Endothelial cell of hepatic sinusoid (primary cell): ENCODE measurements around the gene SEMA3E.
"Not testable (repeated sequence)": the region's sequence is repeated elsewhere in the genome, so short reads cannot be mapped to it uniquely, and the experiment has no call there.

Source experiments
- in situ Hi-C: cut with HindIII; loops from 2 replicates; pipeline ENCODE4 v1.10.0; 2017; ENCODE audit warnings: low sequenced_read_pairs

The SEMA3E gene

DNA sequence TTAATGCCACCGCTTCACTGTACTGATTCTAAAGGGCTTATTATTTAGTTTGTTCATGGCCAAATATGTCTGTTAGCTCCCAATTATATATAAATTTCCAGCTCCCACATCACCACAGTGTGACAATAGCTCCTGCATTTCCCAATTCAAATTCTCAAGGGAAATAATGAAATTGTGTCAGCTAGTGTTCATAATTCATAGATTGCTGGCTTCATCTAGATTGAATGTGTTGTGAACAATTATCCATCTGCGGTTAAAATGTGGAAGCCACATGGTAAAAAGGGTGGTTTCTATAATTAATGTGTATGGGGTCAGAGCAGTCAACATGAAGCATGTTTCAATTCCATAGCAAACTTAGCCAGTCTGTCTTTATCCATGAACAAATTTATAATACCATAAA lies 154.3 kb downstream of the SEMA3E start:
- in situ Hi-C loops: no loop called here

DNA sequence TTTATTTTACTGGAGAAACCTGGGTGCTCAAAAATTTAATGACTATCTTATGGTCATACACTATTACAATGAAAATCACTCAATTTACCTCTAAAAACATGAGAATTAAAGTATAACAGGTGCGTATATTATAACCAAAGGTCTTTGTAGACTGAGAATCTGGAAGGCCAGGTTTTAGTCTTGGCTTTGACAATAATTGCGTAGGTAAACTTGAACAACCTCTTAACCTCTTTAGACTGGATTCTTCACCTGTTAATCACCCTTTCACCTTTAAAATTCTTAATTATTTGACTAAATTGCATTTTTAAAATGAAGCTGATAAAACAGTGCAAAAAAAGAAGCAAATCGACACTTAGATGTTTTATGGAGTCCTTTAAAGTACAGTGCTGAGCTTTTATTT lies 156.1 kb downstream of the SEMA3E start:
- in situ Hi-C loops: no loop called here

DNA sequence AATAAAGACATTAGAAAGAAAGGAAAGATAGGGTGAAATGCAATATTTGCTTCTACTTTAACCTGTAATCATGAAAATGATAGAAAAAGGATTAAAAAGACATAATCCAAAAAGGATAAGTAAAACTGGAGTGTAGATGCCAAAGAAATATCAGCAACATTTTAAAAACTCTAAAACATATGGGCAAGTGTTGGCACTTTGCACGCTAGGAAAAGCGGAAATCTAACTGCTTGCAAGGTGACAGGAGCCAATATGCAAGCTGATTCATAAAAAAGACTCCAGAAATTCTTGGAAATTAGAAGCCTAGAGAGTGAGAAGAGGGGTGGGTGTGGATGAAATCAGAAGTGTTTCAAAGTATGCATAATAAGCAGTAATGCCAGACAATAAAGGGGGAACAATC lies 161.1 kb downstream of the SEMA3E start:
- in situ Hi-C loops: no loop called here

DNA sequence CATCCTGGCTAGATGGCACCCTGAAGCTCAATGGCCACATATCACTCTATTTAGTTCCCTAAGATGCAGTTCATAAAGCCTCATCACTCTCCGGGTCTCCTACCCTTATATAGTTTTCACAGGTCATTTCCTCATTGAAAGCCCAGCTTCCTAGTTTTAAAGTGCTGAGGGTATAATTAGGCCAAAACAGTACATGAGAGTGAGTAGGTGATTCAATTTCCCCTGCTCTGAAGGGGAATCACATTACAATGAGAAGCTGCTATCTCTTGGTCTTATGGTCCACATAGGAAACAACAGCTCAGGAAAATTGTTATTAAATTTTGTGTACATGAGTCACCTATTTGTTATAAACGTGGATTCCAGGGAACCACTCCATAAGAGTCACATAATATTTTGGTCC lies 162.0 kb downstream of the SEMA3E start:
- in situ Hi-C loops: no loop called here

DNA sequence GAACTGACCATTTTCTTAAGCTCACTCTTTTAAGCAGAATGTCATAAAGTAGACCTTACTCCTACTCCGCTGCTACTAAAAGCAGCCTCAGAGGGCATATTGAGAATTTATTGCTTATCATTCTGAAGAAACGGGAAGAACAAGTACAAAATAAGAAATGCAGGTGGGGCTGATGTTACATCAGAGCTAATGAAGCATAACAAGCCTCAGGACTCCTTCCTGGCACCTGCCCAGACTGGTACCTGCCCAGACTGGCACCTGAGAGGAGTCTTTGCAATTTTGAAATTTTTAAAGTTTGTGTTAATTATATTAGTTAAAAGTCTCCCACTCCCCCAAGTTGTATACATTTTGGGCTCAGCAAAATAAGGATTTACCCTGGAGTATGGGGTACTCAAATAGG lies 162.4 kb downstream of the SEMA3E start:
- in situ Hi-C loops: no loop called here

DNA sequence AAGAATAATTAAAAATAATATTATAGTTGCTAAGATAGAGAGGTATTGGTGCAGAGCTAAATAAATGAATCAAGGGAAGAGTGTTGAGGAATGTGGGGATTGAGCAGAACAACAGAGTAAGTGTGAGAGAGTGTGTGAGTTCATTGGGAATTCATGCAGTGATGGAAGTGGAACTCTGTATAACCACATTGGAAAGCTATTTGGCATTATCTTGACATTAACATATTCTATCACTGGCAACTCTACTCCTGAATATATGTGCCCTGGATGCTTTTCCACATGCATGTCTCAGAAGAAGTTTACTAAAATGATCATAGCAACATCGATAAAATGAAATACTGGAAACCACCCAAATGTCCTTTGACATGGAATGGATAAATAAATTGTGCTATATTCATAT lies 164.1 kb downstream of the SEMA3E start:
- in situ Hi-C loops: no loop called here

DNA sequence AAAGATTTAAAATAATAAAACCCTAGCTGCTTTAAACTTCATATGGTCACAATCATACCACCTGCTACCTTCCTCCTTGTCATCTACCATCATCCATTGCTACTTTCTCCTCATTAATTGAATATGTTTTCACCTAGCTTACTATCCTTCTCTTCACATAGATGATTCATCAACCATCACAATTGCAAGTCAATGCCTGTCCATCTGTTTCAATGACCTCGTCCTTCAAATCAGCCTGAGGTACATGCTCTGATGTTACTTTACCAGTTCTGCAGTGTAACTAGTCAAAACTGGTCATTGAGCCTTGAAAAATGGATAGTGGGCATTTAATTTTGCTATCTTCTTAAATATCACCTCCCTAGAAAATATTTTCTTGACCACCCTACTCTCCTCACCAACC lies 164.7 kb downstream of the SEMA3E start:
- in situ Hi-C loops: no loop called here

DNA sequence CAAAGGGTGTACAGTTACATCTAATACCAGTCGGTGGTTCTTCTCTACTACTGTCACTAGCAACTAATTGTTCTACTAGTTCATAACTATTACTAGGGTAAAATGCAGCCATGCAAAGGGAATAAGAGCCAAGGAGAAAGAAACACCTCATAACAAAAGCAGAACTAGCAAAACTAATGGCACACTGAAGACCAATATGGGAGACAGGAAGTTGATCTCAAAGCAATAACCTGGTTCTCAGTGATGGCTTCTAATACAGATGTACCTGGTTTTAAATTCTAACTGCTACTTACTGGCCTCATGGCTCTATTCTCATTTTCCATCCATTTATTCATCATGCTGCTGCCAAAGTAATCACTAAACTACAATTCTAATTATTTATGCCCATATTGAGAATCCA lies 170.3 kb downstream of the SEMA3E start:
- in situ Hi-C loops: no loop called here

DNA sequence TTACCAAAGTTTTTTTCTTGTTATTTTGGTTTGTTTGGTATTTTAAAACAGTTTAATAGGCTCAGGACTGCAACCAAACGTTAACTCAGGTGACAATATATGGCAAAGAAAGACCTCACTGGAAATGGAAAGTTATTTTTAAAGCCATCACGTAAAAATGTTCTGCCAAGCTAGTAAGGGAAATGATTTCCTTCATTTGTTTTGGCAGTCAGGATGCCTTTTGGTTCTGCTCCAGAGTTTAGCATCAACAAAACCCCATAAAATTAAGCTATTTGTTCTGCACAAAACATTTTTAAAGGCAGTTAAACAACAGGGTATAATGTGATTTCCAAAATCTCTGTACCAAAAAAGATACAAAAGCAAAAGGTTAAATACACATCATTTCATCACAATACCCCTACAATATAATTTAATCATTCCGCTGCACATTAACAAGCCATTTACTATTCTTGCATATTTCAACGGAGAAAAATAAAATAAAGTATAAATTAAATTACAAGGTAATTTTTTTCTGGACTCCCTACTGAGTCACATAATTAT lies 172.4 kb downstream of the SEMA3E start:
- in situ Hi-C loops: no loop called here

DNA sequence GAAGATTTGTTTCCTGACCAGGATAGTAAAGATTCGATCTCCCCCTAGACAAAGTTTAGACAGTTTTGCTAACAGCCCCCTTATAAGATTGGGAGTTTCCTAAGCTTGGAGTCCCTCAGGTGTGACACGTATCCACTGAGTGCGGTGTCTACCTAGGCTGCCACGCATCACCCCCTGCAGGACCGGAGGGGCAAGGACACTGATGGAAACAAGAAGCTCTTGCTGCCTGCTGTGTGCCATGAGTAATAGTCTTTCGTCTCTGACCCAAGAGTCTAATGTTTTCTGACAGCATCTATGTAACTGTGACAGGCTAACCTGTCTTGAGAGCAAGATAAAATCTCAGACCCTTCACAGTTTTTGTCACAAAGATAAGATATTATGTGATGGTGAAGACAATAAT lies 173.5 kb downstream of the SEMA3E start:
- in situ Hi-C loops: no loop called here

DNA sequence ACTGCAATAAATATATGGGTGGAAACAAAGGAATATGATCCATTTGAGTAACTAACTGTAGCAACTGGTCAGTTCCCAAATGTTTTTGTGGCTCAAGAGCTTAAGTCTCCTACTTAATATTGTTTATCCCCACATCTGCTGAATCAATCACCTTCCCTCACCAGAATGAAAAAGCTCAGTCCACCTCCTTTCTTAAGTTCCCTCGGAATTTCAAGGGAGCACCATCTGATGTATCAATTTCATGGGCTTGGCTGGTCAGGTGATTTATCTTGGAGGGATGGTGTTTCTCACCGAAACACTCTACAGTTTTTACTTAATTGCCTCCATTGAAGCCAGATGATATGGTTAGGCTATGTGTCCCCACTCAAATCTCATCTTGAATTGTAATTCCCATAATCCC lies 176.6 kb downstream of the SEMA3E start:
- in situ Hi-C loops: no loop called here

DNA sequence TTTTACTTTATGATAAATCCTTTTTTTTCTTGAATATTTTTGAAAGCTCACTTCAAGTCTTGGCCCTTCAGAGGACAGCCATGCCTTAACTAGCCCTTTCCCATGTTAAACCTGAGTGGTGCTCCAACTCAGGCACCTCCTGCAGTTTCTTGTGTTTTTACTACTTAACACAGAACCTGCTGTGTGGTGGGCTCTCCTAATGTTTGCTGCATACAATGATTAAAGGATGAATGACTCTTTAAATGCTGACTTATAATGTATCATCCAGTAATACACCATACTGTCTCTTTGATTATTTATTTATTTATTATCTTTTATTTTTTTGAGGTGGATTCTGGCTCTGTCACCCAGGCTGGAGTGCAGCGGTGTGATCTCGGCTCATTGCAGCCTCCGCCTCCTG lies 179.4 kb downstream of the SEMA3E start:
- in situ Hi-C loops: no loop called here

DNA sequence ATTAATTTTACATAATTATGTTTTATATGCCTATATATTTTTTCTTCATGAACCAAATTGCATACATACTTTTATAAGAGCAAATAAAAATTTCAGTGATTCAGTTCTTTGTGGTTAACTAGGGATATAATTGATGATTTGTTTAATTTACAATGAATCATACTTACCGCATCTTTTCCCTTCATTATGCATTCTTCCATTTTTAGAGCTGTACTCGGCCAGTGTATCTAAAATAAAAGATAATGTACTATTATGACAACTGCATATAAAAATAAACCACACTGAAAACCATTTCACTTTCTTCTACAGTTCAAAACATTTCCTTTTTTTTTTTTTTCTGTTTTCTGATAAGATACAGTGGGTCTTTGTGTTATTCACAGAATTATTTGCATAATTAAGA lies 179.9 kb downstream of the SEMA3E start:
- in situ Hi-C loops: no loop called here

DNA sequence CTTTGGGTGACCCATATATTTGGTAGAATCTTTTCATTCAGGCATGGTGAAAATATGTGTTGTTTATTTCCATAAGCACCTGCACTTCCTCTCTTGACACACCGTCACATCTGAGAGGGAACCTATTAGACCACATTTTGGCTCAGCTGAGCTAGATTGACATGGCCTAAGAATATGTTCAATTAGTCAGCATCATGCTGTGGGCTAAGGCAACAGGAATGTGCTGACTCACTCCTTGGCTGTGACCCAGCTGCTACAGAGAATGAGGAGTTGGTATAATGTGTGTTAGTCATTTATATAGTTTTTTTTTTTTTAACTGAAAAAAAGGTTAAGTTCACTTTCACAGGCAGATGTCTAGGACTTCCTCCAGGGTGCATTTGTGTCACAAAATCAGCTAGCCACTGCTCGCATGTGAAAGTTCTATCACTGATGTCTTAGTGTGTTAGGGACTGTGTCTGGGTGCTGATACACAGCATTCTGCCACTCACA lies 180.6 kb downstream of the SEMA3E start:
- in situ Hi-C loops: no loop called here

DNA sequence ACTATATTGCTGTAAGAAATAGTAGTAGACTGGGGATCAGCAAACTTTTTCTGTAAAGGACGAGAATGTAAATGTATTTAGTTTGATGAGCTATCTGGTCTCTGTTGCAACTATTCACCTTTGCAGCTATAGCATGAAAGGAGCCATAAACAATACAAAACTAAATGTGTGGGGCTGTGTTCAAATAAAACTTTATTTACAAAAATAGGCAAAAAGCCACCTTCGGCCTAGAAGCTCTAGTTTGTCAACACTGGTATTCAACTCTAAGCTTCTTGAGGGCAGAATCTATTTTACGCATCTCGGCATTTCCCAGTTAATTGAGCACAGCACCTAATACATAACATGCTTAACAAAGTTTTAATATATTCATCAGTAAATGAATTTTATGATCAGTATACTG lies 181.4 kb downstream of the SEMA3E start:
- in situ Hi-C loops: no loop called here

DNA sequence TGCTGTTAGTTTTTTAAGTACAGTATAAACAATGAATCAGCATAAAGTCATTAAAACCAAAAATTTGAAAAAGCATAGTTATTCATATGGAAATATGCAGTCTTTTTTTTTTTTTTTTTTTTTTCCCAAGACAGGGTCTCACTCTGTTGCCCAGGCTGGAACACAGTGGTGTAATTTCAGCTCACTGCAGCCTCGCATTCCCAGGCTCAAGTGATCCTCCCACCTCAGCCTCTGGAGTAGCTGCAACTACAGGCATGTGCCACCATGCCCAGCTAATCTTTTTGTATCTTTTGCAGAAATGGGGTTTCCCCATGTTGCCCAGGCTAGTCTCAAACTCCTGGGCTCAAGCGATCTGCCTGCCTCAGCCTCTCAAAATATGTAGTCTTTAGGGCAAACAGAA lies 182.0 kb downstream of the SEMA3E start:
- in situ Hi-C loops: no loop called here

DNA sequence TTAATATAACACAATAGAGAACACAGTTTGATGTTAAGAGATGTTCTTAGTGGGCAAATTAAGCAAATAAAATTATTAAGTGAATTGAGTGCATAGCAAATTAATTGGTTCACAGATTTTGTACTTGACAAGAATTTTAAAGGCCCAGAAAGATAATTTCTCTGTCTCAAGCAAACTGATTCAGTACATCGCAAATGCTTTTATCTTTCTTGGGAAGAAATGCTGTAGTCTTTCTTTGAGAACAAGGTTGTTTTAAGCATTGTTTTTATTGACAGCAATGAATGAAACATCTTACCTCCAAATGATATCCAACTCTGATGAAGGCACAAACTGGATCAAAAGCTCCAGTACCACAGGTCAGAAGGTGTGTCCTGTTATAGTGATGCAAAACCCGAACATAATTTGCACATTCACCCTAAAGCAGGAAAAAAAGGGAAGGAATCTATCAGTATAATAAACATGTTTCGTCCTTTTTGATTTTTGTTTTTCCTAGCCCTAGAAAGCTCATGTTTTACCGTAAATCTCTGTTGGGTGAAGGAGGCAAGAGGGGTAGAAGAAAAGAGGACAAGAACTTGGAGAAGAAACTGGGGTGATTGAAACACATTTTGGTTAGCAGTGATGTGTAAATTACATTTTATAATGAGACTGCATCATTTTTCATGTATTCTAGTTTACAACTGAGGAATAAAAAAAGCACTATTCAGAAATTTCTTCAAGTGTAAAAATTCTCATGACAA lies 182.6 kb downstream of the SEMA3E start:
- in situ Hi-C loops: no loop called here

DNA sequence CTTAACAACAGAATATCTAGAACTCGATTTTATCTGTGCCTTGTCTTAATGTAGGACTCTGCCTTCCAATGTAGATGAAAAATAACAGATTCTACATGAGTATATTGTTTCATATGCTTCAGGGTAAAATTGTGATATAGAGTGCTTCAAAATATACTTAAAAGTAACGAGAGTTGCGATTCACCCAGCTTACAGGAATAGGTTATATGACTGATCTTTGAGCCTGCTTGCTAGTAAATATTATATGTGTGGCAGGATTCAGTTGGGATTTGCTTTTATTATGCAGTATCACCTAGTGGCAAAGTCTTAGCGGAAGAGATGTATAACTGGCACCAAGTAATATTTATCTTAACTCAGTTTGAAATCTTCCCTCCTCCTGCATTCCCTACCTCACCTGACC lies 183.3 kb downstream of the SEMA3E start:
- in situ Hi-C loops: no loop called here

DNA sequence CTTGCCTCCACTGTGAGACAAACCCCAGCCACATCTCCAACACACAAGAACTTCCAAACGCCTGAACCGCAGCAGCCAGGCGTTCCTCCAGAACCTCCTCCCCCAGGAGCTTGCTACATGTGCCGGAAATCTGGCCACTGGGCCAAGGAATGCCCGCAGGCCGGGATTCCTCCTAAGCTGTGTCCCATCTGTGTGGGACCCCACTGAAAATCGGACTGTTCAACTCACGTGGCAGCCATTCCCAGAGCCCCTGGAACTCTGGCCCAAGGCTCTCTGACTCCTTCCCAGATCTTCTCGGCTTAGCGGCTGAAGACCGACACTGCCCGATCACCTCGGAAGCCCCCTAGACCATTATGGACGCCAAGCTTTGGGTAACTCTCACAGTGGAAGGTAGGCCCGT lies 187.1 kb downstream of the SEMA3E start:
- in situ Hi-C loops: not testable (repeated sequence)

DNA sequence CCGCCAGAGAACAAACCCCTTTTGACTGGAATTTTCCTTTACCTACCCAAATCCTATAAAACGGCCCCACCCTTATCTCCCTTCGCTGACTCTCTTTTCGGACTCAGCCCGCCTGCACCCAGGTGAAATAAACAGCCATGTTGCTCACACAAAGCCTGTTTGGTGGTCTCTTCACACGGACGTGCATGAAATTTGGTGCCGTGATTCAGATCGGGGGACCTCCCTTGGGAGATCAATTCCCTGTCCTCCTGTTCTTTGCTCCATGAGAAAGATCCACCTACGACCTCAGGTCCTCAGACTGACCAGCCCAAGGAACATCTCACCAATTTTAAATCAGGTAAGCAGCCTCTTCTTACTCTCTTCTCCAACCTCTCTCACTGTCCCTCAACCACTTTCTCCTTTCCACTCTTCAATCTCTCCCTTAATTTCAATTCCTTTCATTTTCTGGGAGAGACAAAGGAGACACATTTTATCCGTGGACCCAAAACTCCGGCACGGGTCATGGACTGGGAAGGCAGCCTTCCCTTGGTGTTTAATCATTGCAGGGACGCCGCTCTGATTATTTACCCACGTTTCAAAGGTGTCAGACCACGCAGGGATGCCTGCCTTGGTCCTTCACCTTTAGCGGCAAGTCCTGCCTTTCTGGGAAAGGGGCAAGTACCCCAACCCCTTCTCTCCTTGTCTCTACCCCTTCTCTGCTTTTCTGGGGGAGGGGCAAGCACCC lies 188.8 kb downstream of the SEMA3E start:
- in situ Hi-C loops: not testable (repeated sequence)

DNA sequence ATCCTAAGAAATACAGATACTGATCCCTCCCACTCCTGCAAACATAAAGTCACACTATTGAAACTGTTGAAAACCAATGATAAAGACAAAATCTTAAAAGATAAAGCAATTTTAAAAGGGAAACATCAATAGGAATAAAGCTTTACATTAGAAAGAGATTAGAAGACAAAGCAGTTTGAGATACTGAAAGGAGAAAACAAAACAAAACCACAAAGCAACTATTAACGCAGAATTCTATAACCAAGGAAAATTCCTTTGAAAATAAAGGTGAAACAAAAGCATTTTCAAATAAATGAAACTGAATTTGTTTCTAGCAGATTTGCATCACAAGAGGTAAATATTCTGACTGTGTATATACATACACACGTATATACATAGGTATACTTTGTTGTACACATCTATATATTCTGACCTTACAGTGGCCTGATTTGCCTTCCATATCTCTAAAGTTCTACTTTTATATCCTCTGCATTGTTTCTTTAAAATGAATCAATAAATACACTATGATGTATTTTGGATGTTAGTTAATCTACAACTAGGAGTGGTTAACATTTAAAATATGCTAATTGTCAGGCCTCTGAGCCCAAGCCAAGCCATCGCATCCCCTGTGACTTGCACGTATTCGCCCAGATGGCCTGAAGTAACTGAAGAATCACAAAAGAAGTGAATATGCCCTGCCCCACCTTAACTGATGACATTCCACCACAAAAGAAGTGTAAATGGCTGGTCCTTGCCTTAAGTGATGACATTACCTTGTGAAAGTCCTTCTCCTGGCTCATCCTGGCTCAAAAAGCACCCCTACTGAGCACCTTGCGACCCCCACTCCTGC lies 189.6 kb downstream of the SEMA3E start:
- in situ Hi-C loops: not testable (repeated sequence)
